Ectodermal cell (in vitro differentiated cells): ENCODE data around the gene ZFHX3.

Experiments used
- H3K27ac ChIP-seq: 2 replicates; pipeline ENCODE4 v1.7.0; 2013; ENCODE audit warnings: mild to moderate bottlenecking, low read depth, low read length; ENCODE audit not compliant: insufficient read depth, poor library complexity, severe bottlenecking
- H3K27me3 ChIP-seq: 2 replicates; pipeline ENCODE4 v1.7.0; 2013; ENCODE audit warnings: mild to moderate bottlenecking, low read length; ENCODE audit not compliant: insufficient read depth, control insufficient read depth, poor library complexity, severe bottlenecking
- H3K36me3 ChIP-seq: one replicate; pipeline ENCODE4 v1.7.0; 2013; ENCODE audit warnings: low read length; ENCODE audit not compliant: control insufficient read depth, insufficient read depth
- H3K4me1 ChIP-seq: one replicate; pipeline ENCODE4 v1.7.0; 2013; ENCODE audit warnings: low read length; ENCODE audit not compliant: control insufficient read depth, insufficient read depth
- H3K4me3 ChIP-seq: 2 replicates; pipeline ENCODE4 v1.7.0; 2013; ENCODE audit warnings: low read depth, low read length, control low read depth; ENCODE audit not compliant: insufficient read depth
- H3K9me3 ChIP-seq: 2 replicates; pipeline ENCODE4 v1.7.0; 2013; ENCODE audit warnings: mild to moderate bottlenecking, low read length, moderate library complexity; ENCODE audit not compliant: control insufficient read depth
- WGBS, 2 experiments: methylation state at CpG; one replicate each; pipeline ENCODE4 v1.1.7; 2013; ENCODE audit warnings: missing lambda C conversion rate in 2 of 2; 5-methylcytosine and 5-hydroxymethylcytosine counted together

ZFHX3 gene

DNA sequence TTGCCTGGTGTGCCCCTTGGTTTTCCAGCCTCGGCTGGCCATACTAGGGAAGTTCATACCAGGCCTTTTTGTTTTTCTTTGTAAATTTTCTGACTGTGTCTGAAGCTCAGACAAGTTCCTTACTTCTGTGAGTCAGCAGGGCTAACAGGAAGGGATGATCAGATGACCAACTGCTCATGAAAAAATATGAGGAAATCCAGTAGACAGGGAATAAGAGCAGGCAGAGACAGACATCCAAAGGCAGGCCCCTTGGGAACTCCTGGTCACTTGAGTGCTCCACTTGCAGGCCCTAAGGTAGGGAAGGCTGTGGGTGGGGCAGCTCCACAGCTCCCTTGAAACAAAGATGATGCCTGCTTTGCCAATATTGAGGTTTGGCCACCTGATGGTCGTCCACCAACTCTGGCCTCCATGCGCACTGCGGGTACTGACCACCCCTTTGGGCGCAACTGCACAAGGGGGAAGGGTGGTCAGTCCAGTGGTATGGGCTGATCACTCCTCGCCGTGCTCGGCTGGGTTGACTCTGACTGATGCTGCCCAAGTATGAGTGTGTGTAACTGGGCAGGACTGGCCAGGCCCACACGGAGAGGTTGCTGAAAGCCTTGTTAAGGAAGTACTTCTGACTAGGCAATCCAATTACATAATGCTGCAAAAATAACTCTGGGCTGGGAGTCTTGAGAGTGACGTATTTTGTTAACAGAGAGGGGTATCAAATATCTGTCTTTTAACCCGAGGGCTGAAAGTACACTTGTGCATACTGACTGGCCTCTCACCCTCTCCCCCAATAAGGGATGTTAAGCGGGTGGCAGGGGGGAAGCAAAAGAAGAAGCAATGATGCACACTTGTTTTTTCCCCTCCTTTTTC lies 20.8 kb upstream of the ZFHX3 start:
- H3K4me1 ChIP-seq: peaks cover 42% of the 10 kb centered on the region
- WGBS, 2 experiments: 63% methylated on average over 12 of the region's 12 CpGs
- peaks cover 74% of the 10 kb centered on the region for H3K27me3 ChIP-seq
- no peaks in the 10 kb centered on the region for H3K9me3 ChIP-seq
- H3K4me3 ChIP-seq: no peak overlapping the region
- no peaks in the 10 kb centered on the region for H3K36me3 ChIP-seq
- no peak overlapping the region for H3K27ac ChIP-seq

DNA sequence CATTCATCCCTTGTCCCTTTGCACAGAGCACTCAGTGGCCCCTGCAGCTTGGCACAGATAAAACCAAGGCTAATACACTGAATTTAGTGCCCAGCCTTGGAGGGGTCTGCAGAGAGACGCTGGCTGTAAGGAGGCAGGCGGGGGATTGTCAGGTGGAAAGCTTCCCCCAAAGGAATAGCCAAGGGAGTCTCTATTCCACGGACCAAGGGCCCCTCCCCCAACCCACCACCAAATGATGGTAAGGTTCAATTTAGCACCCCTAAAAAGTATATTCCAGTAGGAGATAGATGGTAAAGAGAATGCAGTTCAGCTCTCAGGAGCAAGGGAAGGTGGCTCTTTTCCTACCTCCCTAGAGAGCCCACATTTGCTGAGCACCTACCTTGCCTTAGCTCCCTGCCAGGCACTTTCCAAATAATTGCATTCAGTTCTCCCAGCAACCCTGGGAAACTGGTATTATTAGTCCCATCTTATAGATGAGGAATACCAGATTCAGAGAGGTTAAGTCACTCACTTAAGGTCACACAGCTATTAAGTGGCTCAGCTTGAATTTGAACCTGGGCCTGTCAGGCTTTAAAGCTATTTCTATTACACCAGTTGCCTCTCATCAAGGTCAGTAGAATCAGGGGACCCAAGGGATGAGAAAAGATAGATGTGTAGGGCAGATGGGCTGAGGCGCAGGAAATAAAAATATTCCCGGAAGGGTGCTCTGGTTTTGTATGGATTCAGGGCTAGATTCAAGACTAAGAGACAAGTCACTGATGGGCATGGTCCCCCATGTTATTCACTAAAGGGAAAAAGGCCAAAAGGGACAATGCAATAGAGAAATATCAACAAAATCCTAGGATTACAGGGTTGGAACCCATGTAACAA lies 20.0 kb upstream of the ZFHX3 start:
- no peak overlapping the region for H3K27ac ChIP-seq
- H3K4me1 ChIP-seq: peaks cover 51% of the 10 kb centered on the region
- H3K27me3 ChIP-seq: peaks cover 82% of the 10 kb centered on the region
- H3K4me3 ChIP-seq: no peak overlapping the region
- no peaks in the 10 kb centered on the region for H3K9me3 ChIP-seq
- no peaks in the 10 kb centered on the region for H3K36me3 ChIP-seq
- WGBS, 2 experiments: 45 to 54% methylated on average over 4 to 5 of the region's 5 CpGs

DNA sequence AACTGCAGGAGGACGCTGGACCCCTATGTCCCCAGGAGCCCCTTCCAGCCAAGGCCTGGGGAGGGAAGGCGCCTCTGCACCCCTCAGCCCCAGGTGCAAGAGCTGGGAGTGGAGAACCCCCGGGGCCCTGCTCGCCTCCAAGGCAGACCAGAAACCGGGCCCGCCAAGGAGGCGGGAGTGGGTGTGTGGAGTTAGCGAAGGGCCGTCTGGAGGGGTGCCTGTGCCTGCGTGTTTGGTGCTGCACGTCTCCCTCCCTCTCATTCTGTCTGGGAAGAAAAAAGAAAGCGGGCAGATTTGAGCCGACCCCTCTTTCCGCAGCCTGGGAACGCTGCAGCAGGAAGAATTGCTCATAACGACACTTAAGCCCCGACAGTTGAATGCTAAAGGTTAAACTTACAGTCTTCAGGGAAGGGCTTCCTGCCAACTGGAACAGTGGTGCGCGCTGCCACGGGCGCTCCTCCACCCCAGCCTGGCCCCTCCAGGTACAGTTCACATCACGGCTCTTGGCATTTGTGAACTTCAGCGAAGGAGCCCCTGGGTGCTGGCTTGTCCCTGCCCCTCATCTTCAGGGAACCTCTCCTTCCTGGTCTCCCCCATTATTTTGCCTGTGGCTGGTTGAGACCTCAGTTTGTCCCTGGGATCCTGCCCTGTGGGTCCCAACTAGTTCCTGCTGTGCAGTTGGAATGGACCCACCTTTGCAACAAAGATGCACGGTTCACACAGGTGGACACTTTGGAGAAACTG lies 19.2 kb upstream of the ZFHX3 start:
- Histone ChIP-seq H3K4me3 (peak overlapping the region; percentile 16), H3K36me3 (no peaks in the 10 kb centered on the region), H3K27me3 (peaks cover 90% of the 10 kb centered on the region), H3K4me1 (peaks cover 59% of the 10 kb centered on the region), H3K9me3 (no peaks in the 10 kb centered on the region), H3K27ac (no peak overlapping the region)
- 3 to 4% methylated on average over 24 of the region's 24 CpGs for WGBS, 2 experiments

DNA sequence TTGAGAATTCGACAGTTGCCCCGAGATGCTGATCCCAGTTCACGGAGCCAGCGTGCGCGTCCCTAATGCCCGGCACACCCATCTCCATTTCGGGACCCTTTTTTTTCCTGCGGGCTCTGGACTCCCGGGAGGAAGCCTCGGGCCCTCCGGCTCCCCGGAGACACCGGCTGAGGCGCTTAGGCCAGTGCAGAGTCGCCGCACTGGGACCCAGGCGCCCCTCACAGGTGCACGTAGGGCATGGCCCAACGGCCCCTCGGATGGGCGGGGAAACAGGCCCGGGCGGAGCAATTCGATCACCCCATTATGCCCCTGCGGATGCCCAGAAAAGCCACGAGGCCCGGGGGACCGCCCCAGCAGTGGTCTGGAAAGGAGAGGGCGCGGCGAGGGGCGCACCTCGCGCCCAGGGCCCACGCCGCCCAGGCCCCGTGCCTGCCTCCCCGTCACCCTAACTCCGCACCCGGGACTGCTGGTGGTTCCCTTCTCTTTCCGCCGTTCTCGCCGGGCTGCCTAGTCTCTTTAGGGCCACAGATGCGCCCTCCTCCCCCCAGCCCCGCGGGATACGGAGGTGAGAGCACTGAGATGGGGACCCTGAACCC lies 18.5 kb upstream of the ZFHX3 start:
- H3K4me1 ChIP-seq: peaks cover 62% of the 10 kb centered on the region
- no peaks in the 10 kb centered on the region for H3K9me3 ChIP-seq
- H3K27ac ChIP-seq: no peak overlapping the region
- H3K36me3 ChIP-seq: no peaks in the 10 kb centered on the region
- H3K4me3 ChIP-seq: peak overlapping the region; percentile 16
- H3K27me3 ChIP-seq: peaks cover 92% of the 10 kb centered on the region
- 1% methylated on average over 49 of the region's 49 CpGs for WGBS, 2 experiments

DNA sequence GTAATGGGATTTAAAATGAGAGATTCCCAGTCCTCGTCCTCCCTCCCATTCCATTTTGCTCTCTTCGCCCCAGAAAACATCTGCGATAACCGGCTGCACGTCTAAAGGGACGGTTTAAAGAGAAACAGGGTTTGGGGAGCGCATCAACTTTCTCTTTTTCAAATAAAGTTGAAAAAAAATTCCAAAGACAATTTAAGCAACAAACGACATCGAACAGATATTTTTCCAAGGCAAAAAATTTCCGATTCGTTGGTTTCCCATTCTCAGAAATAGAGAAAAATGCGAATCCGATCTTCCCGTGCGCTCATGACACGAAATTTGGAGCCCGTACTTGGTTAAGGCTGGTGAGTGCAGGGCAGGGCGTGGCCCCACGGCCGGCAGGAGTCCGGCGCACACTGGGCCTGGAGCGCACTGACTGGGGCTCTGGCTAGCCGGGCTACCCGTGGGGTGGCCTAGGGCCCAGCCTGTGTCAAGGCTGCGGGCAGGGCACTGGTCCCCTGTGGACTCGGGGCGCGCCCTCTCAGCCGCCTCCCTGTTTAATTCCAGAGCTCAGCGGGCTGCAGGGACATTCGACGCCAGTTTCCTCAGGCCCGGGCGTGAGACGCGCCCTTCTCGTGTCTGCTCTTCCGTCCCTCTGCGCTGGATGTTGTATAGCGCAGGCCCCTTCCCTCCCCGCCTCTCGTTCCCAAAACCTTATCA lies 17.9 kb upstream of the ZFHX3 start:
- H3K4me3 ChIP-seq: no peak overlapping the region
- H3K27me3 ChIP-seq: peaks cover 98% of the 10 kb centered on the region
- peaks cover 64% of the 10 kb centered on the region for H3K4me1 ChIP-seq

DNA sequence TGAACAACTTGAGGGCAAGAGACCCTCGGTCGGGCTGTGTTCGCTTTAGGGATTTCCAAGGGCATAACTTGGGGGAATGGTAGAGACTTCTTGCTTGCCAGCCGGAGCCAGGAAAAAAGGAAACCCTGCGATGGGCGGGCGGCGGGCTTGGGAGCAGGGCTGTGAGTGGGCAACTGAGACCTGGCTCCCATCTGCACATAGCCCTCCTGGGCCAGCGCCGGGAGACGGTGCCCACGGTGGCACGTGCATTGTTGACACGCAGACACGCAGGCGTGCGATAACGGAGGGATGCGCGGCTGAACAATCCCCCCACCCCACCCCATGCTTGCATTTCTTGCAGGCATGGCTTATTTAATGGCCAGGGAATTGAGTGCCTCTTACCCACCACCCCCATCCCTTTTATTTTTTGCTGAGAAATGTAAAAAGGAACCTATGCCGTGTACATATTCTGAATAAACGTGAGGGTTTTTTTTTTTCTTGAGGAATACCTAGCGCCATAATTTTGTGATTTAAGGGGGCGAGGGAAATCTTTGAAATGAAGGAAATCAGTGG lies 17.1 kb upstream of the ZFHX3 start:
- Histone ChIP-seq H3K4me3 (no peak overlapping the region), H3K27me3 (peaks cover 100% of the 10 kb centered on the region), H3K4me1 (peaks cover 72% of the 10 kb centered on the region), H3K36me3 (no peaks in the 10 kb centered on the region), H3K27ac (no peak overlapping the region), H3K9me3 (no peaks in the 10 kb centered on the region)
- WGBS, 2 experiments: 2% methylated on average over 24 of the region's 24 CpGs

More for the DNA sequence above, 17.9 kb upstream of the ZFHX3 start:
- Histone ChIP-seq H3K27ac (no peak overlapping the region), H3K36me3 (no peaks in the 10 kb centered on the region), H3K9me3 (no peaks in the 10 kb centered on the region)
- WGBS, 2 experiments: 1% methylated on average over 43 of the region's 43 CpGs

DNA sequence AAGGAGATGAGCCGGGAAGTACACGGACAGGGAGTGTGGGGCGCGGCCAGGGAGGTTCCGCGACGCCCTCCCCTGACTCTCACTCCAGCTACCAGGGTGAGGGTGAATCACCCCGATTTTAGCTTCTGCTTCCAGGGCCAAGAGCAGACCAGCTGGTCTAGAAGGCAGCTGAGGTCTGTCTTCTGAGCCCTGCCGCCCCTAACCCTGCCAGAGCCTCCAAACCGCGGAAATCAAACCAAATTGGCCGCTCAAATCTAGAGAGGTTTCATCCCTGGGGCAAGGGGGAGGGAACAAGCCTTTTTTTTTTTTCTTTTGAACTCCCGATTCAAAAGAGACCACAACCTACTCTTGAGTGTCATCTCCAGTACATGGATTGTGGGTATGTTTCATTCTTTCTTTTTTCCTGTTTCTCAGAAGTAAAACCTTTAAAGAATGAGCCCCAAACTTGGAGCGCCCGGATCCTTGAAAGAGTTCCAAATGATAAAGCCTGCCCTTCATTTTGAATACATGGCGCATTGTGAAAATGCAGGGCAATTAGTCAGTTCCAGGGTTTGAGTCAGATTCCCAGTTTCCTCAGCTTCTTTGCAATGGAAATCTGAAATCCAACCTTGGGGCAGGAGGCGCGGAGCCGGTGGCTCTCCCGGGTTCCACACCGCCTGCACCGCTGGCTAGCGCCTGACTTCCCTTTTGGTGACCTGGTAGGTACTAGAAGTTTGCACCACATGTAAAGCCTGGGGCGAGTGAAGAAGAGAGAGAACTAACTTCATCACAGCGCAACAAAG lies 16.5 kb upstream of the ZFHX3 start:
- 1% methylated on average over 24 to 25 of the region's 25 CpGs for whole genome bisulfite sequencing, 2 experiments
- no peaks in the 10 kb centered on the region for H3K36me3 ChIP-seq
- H3K4me1 ChIP-seq: peaks cover 78% of the 10 kb centered on the region
- H3K9me3 ChIP-seq: no peaks in the 10 kb centered on the region
- H3K27me3 ChIP-seq: peaks cover 100% of the 10 kb centered on the region
- no peak overlapping the region for H3K4me3 ChIP-seq
- no peak overlapping the region for H3K27ac ChIP-seq

DNA sequence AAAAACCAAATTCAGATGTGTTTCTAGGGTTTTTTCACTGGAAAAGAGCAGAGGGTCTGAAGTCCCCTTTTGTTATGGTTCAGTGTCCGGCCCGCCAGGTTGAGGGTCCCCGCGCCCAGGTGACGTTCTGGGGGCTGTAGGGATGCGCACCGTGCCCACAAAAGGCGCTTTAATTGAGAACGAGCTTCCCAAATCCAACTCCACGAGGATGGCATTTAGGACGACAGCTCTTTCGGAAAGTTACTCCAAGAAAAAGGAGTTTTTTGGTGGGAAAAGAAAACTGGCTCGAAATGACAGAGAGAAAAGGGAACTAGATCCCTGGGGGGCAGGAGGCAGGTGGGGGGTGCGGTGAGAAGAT lies 15.9 kb upstream of the ZFHX3 start:
- Histone ChIP-seq H3K27ac (no peak overlapping the region), H3K4me1 (peaks cover 82% of the 10 kb centered on the region), H3K4me3 (no peak overlapping the region), H3K36me3 (no peaks in the 10 kb centered on the region), H3K27me3 (peaks cover 100% of the 10 kb centered on the region), H3K9me3 (no peaks in the 10 kb centered on the region)
- 3% methylated on average over 14 of the region's 14 CpGs for WGBS, 2 experiments
